Islet of Langerhans (tissue), 1 donor: Measurements from ENCODE around the gene DLK1.

Source experiments
- FAIRE-seq: peaks from one replicate; lab custom pipeline; 2011; peaks lifted over from hg19 to GRCh38; lab: Jason Lieb, UNC

Gene DLK1

DNA sequence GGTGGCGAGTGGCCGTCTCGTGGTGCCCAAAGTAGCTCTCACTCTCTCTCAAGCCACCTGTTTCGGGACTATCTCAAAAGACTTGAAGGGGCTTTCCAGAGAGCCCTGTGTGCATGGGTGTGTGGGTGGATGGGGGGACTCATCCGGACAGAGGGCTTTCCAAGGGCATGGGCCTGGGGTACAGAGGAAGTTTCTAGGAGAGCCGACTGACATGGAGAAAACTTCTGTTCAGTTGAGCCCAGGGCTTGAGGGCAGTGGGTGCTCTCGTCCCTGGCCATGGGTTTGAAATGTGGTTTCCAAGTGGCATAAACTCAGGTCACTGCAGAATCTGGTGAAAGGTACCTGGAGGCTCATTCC is 51.8 kb downstream of the DLK1 start:
- FAIRE-seq, result no peak

DNA sequence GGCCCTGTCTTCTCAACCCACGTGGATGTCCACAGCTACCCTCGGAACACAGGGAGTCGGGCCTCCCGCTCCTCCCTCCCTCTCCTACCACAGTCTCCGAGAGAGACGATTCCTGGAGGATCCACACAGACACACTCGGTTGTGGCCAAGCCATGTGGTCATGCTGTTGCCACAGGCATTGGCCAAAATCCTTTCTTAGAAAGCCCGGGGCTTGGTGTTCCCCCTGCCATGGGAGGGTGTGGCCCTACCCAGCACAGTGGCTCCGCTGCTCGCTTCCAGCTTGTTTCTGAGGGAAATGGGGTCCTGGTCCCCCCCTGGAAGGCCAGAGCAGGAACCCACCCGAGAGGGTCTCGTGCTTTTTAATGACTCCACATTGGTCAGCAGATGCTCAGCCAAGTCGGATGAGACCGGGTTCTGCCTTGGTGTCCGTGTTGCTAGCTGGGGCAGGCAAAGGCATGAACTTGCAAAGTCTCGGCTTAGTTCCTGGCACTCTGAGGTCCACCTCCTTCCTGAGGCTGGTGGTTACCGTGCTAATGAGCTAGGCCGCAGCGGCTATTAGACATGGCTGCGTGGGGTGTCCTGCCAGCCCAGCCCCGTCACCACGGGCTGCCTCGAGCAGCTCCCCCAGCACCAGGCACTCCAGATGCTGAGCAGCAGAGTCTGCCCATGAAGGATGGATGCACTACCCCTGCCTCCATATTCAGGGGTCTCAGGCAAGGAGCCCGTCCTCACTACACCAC is 52.4 kb downstream of the DLK1 start:
- FAIRE-seq, result no peak

GRCh38 chr14:100779691-100780080 is 53.0 kb downstream of the DLK1 start:
- FAIRE-seq, result no peak

GRCh38 chr14:100780246-100780645 is 53.6 kb downstream of the DLK1 start:
- FAIRE-seq, result no peak

GRCh38 chr14:100780646-100781355 is 54.1 kb downstream of the DLK1 start:
- FAIRE-seq, result no peak

DNA sequence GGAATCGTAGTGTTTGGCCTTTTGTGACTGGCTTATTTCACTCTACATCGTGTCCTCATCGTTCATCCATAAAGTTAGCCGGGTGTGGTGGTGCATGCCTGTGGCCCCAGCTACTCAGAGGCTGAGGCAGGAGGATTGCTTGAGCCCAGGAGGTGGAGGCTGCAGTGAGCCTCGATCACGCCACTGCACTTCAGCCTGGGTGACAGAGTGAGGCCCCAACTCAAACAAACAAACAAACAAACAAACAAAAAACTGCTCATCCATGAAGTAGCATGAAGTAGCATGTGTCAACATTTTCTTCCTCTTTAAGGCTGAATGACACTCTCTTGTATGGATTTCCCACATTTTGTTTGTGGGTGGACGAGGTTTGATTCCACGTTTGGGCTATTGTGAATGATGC is 55.3 kb downstream of the DLK1 start:
- no peak for FAIRE-seq

DNA sequence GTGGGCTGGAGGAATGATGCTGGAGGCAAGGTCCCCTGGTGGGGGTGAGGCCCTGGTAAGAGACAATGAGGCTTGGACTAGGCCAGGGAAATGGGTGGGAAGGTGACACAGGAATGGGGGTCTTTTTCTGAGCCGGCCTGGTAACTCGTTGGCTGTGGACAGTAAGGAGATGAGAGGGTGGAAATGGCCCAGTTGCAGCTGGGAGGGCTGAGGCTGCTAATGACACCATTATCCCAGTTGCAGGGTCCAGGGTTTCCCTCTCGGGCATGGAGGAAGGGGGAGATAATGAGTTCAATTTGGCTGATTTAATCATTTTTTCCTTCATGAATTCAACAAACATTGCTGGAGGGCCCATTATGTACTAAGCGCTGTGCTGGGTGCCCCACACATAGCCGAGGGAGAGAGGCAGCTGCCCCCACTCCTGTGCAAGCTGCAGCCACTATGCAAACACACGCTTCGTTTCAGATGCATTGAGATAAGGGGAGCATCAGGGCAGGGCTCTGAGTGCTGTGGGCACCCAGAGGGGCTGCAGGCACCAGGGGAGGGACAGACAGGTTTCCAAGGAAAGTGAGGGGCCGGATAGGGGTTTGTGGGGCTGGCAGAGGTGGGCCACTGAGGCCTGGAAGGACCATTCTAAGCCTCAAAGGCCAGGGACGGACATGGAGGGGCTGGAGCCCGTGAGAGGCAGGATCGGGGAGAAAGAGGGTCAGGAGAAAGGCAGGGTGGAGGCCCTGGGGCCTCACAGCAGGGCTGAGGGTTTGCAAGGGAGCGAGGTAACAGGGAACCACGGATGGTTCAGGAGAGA is 56.0 kb downstream of the DLK1 start:
- no peak for FAIRE-seq

GRCh38 chr14:100783630-100784370 is 57.1 kb downstream of the DLK1 start:
- no peak for FAIRE-seq

- no peak for FAIRE-seq
Measured at GRCh38 chr14:100784523-100785337, 58.0 kb downstream of the DLK1 start.

DNA sequence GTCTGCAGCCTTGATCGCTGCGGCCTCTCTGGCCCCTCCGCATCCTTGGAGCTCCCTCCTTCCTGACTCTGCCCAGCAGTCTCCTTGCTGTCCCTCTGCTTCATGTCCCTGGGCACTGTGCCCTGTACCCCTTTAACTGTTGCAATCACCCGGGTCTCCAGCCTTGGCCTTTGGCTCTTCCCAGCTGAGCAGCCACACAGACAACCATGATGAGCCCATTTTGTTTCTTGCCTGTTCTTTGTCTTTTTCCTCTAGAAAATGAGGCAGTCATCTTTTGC is 58.6 kb downstream of the DLK1 start:
- no peak for FAIRE-seq

DNA sequence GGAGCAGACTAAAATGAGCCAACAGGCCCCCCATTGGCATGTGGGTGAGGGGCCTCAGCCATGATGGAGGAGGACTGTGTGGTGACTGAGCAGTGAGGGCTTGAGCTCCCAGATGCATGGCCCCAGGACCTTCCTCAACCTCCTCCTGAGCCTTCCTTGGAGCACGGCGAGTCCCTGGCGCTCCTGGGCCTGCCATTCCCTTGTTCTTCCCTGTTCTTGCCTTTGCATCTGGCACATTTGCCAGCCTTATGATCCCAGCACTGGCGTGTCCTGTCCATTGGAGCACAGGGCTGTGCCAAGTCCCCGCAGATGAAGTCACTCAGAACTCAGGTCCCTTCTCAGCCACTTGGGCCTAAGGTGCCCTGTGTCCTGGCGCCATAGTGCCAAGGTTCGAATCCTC is 58.9 kb downstream of the DLK1 start:
- FAIRE-seq, result no peak

- FAIRE-seq, result no peak
Measured at GRCh38 chr14:100786131-100786530, 59.4 kb downstream of the DLK1 start.

DNA sequence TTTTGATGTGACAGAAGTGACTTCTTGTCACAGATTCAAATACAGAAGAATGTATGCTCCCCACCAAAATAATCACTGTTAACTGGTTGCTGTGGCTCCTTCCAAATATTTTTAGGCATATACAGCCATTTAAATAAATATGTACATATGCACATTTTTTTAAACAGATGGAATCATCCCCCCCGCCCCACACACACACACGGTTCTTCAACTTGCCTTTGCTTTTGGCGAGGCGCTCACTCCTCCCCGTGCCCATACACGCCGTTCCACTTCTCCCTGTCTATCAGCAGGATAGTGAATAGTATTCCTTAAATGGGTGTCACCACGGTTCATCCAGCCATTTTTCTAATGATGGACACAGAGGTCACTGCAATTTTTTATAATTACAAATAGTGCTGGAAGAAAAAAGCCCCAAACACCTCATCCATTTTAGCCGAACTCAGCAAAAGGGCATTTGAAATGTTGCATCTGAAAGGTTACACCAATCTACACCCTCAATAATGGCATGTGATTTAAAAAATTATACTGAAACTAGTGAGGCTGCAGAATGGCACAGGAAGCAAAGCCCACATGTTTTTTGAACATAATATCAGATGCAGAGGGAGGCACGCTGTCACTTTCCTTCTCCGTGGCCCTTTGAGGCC is 60.0 kb downstream of the DLK1 start:
- no peak for FAIRE-seq

- no peak for FAIRE-seq
Measured at GRCh38 chr14:100787659-100788058, 61.0 kb downstream of the DLK1 start.
